IPS-18c (cell line): ENCODE results near the gene RUNX2.

ENCODE experiments used
- H3K4me3 ChIP-seq: 2 replicates; pipeline ENCODE4 v1.7.0; 2013; ENCODE audit warnings: low read depth, mild to moderate bottlenecking, low read length, moderate library complexity; ENCODE audit not compliant: insufficient read depth
- H3K9me3 ChIP-seq: one replicate; pipeline ENCODE4 v1.6.1; 2013; ENCODE audit warnings: mild to moderate bottlenecking, low read length, moderate library complexity; ENCODE audit not compliant: control insufficient read depth, insufficient read depth

The RUNX2 gene

DNA sequence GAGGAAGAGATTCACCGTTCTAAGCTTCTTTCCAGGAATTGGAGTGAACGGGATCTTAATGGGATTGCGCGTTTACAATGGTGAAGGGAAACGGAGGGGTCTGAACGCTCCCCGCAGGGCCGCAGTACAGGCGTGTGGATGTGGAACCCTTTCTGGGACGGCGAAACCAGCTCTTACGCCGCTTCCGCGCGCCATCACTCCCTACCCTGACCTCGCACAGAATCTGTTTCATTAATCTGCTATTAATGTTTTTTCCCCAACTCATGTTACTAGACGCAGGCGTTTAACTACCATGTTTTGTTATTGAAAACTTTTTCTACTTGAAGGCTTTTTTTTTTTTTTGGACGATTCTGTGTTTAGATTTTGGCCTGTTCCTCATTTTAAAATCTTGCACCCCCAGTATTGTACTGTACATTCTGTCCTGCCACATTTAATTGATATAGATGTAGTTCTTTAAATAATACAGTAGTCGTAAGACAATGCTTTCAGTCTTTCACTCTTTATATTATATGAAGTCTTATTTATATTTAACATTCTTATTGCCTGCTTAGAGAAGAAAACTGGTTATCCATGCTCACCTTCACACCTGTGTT, 50.3 kb downstream of the RUNX2 start:
- no peaks in the 10 kb centered on the region for H3K9me3 ChIP-seq
- H3K4me3 ChIP-seq, result peak overlapping the region; percentile 73

DNA sequence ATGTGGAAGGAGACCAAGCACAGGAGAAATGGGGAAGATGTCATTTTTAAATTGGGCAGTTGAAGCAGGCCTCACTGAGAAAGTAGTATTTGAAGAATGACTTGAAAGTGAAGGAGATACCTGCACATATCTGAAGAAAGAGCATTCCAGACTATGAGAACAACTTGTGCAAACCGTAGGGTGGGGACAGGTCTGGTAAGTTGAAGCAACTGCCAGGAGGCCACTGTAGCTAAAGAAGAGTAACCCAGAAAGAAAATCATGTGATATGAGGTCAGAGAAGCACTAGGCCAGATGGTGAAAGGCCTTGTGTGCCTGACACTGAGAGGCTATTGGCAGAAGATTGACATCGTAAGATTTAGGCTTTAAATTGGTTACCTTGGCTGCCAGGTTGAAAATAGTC, 54.3 kb downstream of the RUNX2 start:
- Histone ChIP-seq H3K4me3 (no peak overlapping the region), H3K9me3 (no peaks in the 10 kb centered on the region)

DNA sequence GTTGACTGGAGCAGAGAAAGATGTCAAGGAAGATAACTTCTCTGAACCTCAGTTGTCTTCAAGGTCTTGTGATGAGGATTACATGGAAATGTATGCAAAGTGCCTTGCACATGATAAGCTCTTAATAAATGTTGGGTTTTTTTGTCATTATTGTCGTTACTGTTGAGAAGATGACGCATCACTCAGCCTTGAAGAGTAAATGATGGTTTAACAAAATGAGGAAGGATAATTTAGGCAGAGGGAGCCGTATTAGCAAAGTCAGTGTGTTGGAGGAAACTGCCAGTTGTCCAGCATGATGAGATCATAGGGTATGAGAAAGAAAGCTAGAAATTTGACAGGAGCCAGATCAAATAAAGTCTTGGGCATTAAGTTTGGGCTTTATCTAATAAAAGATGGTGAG, 58.4 kb downstream of the RUNX2 start:
- Histone ChIP-seq H3K4me3 (no peak overlapping the region), H3K9me3 (no peaks in the 10 kb centered on the region)

DNA sequence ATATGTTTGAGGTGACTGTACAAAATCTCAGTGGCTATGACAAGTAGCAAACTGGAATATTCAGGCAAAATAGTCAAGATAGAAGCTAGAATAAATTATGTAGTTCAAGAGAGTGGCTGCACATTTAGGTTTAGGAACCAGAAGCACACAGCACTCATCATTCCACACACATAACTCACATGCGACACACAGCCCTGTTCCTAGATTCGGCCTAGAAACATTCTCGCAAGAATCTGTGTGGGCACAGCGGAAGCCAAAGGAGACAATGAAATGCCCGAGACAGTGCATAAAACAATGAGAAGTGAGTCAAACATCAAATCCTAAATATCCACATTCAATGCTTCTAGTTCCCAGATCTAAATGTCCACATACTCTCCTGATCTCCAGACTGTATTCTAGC, 59.1 kb downstream of the RUNX2 start:
- Histone ChIP-seq H3K4me3 (no peak overlapping the region), H3K9me3 (no peaks in the 10 kb centered on the region)

DNA sequence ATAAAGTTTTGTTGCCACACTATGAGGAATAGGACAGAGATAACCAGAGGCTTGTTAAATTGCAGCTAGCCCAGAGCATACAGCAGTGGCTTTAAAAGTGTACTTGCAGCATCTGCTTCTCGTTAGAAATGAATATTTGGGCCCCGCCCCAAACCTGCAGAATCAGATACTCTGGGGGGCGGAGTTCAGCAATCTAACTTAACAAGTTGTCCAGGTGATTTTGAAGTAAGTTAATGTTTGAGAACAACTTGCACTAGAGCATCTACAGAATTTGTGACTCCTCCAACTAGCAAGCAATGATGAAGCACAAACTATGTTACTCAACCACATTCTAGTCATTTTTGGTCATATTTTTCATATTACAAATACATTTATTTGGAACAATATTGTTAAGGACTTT, 60.2 kb downstream of the RUNX2 start:
- no peaks in the 10 kb centered on the region for H3K9me3 ChIP-seq

DNA sequence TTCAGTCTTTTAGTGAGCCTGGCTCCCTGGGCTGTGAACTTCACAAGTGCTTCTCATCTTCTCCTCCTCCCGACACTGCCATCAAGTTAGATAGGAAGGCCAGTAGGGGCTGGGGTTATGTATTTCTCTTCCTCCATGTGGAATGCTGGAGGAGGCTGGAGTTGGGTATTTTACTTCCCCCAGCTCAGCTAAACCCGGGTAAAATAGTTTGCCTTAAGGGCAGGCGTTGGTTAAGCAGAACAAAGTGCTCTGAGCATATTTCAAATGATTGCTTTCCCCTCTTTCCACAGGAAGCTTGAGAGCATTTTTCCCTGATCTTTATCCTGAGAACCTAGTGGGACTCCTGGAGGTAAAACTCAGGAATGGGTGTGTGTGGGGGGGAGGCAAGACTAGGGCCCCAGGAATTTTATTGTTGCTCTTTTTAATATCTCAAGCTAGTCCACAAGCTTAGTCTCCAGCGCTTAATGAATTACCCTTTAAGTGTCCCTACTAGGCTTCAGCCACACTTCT, 66.5 kb downstream of the RUNX2 start:
- H3K9me3 ChIP-seq, result no peaks in the 10 kb centered on the region
- no peak overlapping the region for H3K4me3 ChIP-seq

More for the DNA sequence above, 60.2 kb downstream of the RUNX2 start:
- H3K4me3 ChIP-seq, result no peak overlapping the region

DNA sequence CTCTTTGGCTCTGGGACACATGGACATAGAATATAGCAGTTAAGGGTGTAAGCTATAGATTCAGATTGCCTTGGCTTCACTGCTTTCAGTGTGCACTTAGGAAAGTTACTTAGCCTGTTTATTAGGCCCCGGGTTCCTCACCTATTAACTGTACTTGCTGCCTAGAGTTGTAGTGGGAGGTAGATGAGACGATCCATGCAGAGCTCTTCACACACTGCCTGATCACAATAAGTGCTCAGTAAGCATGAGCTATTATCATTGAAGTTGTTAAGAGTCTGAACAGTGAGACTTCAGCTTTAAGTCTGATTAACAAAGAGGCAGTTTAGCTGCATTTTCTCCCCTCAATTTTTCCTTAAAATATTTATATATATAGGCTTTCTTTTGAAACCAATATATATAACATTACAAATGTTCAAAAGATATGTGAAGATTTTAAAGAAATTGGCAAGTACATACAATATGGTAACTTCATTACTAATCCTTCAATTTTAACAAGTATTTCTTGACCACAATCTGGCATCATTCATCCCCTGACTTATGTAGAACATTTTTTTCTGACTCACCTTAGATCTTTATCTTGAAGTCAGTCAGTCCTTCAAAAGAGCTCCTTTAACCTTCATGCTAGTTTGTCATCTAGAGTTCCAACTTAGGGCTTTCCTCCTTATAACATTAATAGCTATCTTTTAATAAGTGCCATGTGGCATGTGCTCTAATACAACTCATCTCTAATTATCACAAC, 70.1 kb downstream of the RUNX2 start:
- H3K9me3 ChIP-seq, result no peaks in the 10 kb centered on the region
- no peak overlapping the region for H3K4me3 ChIP-seq

DNA sequence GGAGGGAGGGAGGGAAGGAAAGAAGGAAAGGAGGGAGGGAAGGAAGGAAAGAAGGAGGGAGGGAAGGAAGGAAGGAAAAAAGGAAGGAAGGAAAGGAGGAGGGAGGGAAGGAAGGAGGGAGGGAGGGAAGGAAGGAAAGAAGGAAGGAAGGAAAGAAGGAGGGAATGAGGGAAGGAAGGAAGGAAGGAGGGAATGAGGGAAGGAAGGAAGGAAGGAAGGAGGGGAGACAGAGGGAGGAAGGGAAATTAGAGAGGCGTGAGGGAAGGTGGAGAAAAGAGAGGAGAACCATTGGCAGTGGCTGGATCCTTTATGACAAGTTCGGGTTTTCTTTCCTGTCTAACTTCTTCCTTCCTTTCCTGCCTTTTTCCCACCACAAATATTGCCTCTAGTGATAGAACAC, 71.9 kb downstream of the RUNX2 start:
- H3K4me3 ChIP-seq, result no peak overlapping the region
- no peaks in the 10 kb centered on the region for H3K9me3 ChIP-seq

DNA sequence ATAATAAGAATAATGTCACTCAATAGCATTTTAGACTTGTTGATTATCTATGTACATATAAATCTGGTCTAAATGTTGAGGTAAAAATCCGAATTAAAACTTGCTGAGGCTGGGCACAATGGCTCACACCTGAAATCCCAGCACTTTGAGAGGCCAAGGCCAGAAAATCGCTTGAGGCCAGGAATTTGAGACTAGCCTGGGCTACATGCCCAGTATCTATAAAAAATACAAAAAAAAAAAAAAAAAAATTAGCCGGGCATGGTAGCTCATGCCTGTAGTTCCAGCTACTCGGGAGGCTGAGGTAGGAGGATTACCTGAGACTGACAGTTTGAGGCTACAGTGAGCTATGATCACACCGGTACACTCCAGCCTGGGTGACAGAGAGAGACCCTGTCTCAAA, 83.8 kb downstream of the RUNX2 start:
- Histone ChIP-seq H3K9me3 (no peaks in the 10 kb centered on the region), H3K4me3 (no peak overlapping the region)

DNA sequence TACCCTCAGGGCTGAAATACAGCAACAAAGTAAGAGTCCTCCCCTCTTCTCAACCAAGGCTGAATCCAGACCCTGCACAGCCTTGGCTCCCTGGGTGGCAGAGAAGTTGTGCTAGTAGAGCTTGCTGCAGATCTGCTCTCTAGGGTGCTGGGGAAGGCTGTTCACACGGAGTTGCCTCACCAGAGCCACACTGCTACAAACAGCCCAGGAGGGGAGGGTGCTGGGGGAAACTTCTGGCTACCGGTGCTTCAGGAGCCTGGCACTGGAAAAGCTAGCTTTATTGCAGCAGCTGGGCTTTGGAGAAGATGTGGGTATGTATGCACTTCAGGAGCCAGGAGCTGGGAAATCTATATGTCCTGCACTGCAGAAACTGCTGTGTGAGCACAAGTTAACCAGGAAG, 87.2 kb downstream of the RUNX2 start:
- H3K4me3 ChIP-seq, result no peak overlapping the region
- H3K9me3 ChIP-seq, result no peaks in the 10 kb centered on the region

DNA sequence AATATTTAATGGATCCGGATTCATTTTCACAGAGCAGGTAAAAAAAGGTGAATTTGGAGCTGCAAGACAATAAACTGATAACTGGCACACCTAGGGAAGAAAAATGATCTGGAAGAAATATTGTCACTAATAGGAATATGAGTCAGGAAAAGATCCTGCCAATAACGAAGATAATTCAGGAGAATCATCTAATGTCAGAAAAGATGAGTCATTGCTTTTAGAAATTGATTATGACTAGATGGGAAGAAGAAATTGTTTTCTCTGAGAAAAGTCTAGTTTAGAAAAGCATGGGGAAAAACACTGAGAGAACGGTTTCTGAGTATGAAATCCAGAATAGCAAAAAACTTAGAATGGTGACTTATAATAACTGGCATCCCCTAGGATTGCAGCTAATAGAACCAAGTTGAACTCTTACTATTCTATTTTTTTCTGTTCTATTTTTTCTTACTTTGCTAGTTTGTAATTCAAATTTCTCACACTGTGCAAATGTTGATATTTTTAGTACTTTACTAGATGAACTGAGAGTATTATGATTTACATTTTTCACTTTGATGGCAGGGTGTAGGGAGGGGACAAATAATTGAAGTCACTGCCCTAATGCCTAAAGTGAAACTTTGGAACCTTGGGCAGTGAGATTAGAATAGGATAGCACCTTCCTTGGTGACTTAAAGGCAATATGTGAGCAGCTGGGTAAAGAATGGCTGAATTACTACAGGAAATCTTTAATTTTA, 87.8 kb downstream of the RUNX2 start:
- Histone ChIP-seq H3K9me3 (no peaks in the 10 kb centered on the region), H3K4me3 (no peak overlapping the region)

DNA sequence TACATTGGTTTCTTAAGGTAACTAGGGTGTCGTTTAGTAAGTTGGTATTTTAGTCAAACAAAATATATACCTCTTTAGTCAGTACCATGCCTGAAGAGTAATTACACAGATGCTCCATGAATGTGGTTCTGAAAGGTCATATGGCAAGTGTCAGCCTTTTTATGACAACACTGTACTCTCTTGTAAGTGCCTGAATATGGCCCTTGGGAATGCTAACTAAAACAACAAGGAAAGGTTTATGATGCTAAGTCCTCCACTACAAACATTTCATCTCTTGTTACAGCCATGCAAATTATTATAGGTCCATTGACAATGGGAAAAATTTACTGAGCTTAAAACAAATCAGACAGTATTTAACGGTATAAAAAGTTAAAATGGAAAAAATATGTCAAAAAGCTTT, 88.6 kb downstream of the RUNX2 start:
- no peaks in the 10 kb centered on the region for H3K9me3 ChIP-seq
- H3K4me3 ChIP-seq, result no peak overlapping the region

DNA sequence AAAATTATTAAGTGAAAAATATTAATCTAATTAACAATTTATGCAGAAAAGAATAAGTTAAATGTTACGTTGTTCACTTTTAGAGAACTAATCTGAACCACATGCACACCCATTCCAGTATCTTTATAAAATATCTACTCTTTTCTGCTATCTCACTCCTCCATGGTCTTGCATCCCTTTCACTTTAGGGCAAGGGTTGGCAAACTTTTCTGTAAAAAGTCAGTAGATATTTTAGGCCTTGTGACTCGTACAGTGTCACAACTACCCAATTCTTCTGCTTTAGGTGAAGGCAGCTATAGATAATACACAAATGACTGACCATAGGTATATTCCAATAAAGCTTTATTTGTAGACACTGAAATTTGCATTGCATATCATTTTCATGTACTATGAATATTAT, 89.3 kb downstream of the RUNX2 start:
- H3K9me3 ChIP-seq, result no peaks in the 10 kb centered on the region

DNA sequence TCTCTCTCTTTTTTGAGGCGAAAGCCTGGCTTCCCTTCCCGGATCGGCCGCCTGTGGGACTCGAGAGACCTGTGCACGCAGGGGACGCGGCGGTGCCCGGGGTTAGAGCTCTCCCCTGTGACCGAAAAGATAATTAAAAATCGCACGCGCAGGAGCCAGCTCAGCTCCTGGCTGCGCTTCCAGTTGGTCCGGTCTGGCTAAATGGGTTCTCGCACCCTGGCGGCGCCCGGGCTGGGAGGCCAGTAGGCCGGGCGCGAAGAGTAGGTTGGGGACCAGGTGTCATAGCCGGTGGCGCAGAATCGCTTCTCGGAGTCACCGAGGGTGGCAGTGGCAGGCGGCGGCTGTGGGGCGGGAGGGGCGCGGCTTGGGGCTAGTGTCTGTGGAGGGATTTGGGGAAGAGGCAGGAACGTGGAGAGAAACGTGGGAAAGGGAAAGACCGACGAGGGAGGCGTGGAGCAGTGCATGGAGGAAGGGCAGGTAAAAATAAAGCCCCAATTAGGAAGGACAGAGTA, 91.5 kb downstream of the RUNX2 start:
- Histone ChIP-seq H3K9me3 (no peaks in the 10 kb centered on the region), H3K4me3 (peak overlapping the region; percentile 39)

More for the DNA sequence above, 89.3 kb downstream of the RUNX2 start:
- H3K4me3 ChIP-seq, result no peak overlapping the region

DNA sequence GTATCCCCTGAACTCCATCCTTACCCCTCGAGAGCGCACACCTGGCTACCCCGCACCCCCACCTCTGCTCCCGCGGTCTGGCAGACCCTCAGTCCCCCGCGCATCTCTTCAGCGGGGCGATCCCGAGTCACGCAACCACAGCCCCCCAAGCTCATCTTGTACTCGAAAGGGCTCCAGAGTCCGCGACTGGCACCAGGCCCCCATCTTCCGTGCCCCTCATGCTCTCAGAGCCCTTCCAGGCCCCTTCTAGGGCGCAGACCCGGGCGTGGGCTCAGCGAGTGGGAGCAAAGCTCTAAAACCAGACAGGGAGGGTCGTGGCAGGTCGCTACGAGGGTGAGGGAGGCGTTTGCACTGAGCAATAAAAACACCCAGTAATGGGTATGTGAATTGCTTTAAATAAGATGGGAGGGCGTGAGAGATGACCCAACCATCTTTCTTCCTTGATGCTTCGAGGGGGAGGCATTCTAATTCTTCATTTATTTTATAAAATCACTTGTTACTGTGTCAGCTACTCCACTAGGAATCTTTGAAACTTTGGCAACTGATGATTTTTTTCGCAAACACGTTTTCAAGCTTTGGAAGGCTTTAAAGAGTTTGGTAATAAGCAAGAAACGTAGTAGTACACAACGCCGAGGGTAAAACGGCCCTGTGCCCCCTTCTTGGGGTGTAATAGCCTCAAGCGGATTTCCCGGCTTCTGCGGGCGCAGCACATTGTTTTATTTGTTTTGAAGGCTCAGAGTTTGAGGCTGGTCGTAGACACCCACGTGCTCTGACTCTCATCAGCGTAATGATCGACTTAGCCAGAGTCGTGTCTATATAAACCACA, 92.2 kb downstream of the RUNX2 start:
- Histone ChIP-seq H3K4me3 (peak overlapping the region; percentile 39; the same call in 1 of the 2 replicates), H3K9me3 (no peaks in the 10 kb centered on the region)

DNA sequence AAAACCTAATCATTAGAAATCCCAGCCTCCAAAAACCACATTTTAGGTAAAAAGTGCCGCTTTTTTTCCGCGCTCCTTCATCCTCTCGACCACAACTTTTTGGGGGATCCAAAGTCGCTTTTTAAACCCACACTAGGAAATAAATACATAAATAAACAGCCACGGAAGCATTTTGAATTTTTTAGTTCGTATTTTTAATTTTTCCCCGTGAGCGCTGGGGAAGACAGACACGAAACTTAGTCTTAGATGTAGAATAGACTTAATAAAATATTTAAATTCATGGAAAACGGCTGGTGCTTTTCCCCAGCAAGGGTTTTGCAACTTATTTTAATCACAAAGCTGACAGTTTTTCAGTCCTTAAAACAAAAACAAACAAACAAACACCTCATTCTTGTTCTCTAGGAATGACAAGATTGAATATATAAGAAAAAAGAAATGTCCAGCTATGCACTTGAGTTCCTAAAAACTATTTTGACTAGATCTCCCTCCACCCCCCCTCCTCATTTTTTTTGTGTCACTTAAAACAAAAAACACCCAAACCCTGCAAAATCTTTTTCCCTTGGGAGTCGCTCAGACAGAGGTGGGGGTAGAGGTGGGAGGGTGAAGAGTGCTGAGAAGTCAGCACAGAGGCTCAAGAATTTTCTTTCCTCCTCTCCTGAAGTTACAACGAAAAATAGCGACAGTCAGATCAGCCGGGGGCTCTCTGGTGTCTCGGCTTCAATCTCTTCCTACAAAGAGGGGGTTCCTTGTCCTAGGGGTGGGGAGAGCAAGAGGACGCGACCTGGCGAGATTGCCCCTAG, 93.0 kb downstream of the RUNX2 start:
- Histone ChIP-seq H3K9me3 (no peaks in the 10 kb centered on the region), H3K4me3 (peak overlapping the region; percentile 78)
